Measurements from ENCODE around the gene ELAVL1. TPM values are rescaled to one million over a fixed set of nuclear protein-coding genes. Genes with fewer than 3 reads are reported as not detected.

ELAVL1 gene
- total RNA-seq, 1 experiment from 2014 or later, result 58.1 TPM

GRCh38 chr19:7983286-7983950, 22.0 kb downstream of the ELAVL1 start:
- intact Hi-C loops (cut with micrococcal nuclease), result no loop called here
- TF ChIP-seq, protein P1, sequence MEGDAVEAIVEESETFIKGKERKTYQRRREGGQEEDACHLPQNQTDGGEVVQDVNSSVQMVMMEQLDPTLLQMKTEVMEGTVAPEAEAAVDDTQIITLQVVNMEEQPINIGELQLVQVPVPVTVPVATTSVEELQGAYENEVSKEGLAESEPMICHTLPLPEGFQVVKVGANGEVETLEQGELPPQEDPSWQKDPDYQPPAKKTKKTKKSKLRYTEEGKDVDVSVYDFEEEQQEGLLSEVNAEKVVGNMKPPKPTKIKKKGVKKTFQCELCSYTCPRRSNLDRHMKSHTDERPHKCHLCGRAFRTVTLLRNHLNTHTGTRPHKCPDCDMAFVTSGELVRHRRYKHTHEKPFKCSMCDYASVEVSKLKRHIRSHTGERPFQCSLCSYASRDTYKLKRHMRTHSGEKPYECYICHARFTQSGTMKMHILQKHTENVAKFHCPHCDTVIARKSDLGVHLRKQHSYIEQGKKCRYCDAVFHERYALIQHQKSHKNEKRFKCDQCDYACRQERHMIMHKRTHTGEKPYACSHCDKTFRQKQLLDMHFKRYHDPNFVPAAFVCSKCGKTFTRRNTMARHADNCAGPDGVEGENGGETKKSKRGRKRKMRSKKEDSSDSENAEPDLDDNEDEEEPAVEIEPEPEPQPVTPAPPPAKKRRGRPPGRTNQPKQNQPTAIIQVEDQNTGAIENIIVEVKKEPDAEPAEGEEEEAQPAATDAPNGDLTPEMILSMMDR (IDR thresholded peaks at IDR 0.05; ENCODE audit: unreplicated experiment), result no peak
- BruUV-seq (replicated peaks), result no TSS peak
- Mint-ChIP-seq H3K27me3 (ENCODE audit: insufficient read depth, unreplicated experiment) (no peaks in the 10 kb centered on the region), H3K4me1 (ENCODE audit: insufficient read depth, unreplicated experiment) (peaks cover 34% of the 10 kb centered on the region), H3K4me3 (ENCODE audit: unreplicated experiment) (no peak overlapping the region), H3K27ac (ENCODE audit: low read depth, unreplicated experiment) (peak overlapping the region; percentile 87), H3K36me3 (ENCODE audit: insufficient read depth, unreplicated experiment) (peaks cover 52% of the 10 kb centered on the region), H3K9me3 (ENCODE audit: unreplicated experiment) (no peaks in the 10 kb centered on the region)
- DNase-seq (ENCODE audit: unreplicated experiment), result no peak
- CTCF ChIA-PET, result no interaction called here
- POLR2A ChIA-PET, result no interaction called here

DNA sequence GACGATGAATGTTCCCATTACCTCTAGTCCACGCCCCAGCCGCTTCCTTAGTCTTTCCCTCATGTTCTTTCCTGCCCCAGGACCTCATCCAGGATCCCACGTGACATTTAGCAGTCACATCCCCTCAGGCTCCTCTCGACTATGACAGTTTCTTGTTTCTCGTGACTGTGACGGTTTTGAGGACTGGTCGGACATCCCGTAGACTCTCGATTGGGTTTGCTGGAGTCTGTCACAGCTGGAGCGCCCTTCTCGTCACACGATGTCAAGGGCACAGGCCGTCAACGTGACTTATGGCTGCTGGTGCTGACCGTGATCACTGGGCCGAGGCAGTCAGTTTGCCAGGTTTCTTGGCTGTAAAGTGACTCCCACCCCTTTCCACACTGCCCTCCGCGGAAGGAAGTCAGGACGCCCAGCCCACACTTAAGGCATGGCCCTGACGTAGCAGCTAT, 22.8 kb downstream of the ELAVL1 start:
- TF ChIP-seq, protein P1 (IDR thresholded peaks at IDR 0.05; ENCODE audit: unreplicated experiment), result no peak
- no peaks in the 10 kb centered on the region for H3K27me3 Mint-ChIP-seq (ENCODE audit: insufficient read depth, unreplicated experiment)
- H3K4me3 Mint-ChIP-seq (ENCODE audit: unreplicated experiment), result no peak overlapping the region
- no peak for DNase-seq (ENCODE audit: unreplicated experiment)
- ChIA-PET CTCF (interaction anchor here (0.6 kb wide), 1 partner anchor 38 kb away, joined by 4 read pairs; no protein-coding TSS in a partner anchor), POLR2A (interaction anchor here (0.6 kb wide), 1 partner anchor 39 kb away, joined by 3 read pairs; the partner anchor contains the start of gene TIMM44)
- no TSS peak for BruUV-seq (replicated peaks)
- intact Hi-C loops (cut with micrococcal nuclease), result no loop called here
- H3K9me3 Mint-ChIP-seq (ENCODE audit: unreplicated experiment), result no peaks in the 10 kb centered on the region
- peaks cover 51% of the 10 kb centered on the region for H3K36me3 Mint-ChIP-seq (ENCODE audit: insufficient read depth, unreplicated experiment)
- H3K27ac Mint-ChIP-seq (ENCODE audit: low read depth, unreplicated experiment), result no peak overlapping the region
- H3K4me1 Mint-ChIP-seq (ENCODE audit: insufficient read depth, unreplicated experiment), result peaks cover 26% of the 10 kb centered on the region

GRCh38 chr19:7982103-7982502, 23.3 kb downstream of the ELAVL1 start:
- Mint-ChIP-seq H3K4me3 (ENCODE audit: unreplicated experiment) (no peak overlapping the region), H3K36me3 (ENCODE audit: insufficient read depth, unreplicated experiment) (peaks cover 54% of the 10 kb centered on the region), H3K27ac (ENCODE audit: low read depth, unreplicated experiment) (no peak overlapping the region), H3K4me1 (ENCODE audit: insufficient read depth, unreplicated experiment) (peaks cover 21% of the 10 kb centered on the region), H3K27me3 (ENCODE audit: insufficient read depth, unreplicated experiment) (no peaks in the 10 kb centered on the region), H3K9me3 (ENCODE audit: unreplicated experiment) (no peaks in the 10 kb centered on the region)
- TF ChIP-seq, protein P1 (IDR thresholded peaks at IDR 0.05; ENCODE audit: unreplicated experiment), result no peak
- intact Hi-C loops (cut with micrococcal nuclease), result no loop called here
- ChIA-PET POLR2A (no interaction called here), CTCF (interaction anchor here (0.6 to 2.0 kb wide), 3 partner anchors 20 to 39 kb away, joined by 4 to 11 read pairs (median 4); partner anchors contain the start of gene TIMM44)
- DNase-seq (ENCODE audit: unreplicated experiment), result no peak
- BruUV-seq (replicated peaks), result no TSS peak

DNA sequence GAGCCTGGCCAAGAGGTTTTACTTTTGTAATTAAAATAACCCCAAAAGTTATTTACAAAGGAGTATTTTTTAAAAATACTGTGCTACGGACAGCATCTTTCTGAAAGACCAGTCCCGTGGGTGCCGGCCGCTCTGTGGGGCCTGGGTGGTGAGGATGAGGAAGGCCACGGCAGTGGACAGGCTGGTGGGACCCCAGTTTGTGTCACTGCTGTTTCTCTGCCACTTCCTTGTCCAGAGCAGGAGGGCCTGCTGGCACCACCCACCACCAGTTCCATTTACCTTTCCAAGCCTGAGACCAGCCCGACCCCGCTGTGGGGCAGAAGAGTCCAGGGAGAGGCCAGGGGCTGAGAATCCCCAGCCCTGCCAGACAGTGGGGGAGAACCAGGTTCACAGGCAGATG, 23.8 kb downstream of the ELAVL1 start:
- no TSS peak for BruUV-seq (replicated peaks)
- no peak overlapping the region for H3K27ac Mint-ChIP-seq (ENCODE audit: low read depth, unreplicated experiment)
- ChIA-PET POLR2A (interaction anchor here (0.7 kb wide), 1 partner anchor 20 kb away, joined by 4 read pairs; no protein-coding TSS in a partner anchor), CTCF (interaction anchor here (0.6 to 2.0 kb wide), 2 partner anchors 21 to 38 kb away, joined by 4 to 11 read pairs; partner anchors contain the start of gene TIMM44)
- H3K36me3 Mint-ChIP-seq (ENCODE audit: insufficient read depth, unreplicated experiment), result peaks cover 50% of the 10 kb centered on the region
- DNase-seq (ENCODE audit: unreplicated experiment), result no peak
- H3K27me3 Mint-ChIP-seq (ENCODE audit: insufficient read depth, unreplicated experiment), result no peaks in the 10 kb centered on the region
- H3K4me3 Mint-ChIP-seq (ENCODE audit: unreplicated experiment), result no peak overlapping the region
- no peaks in the 10 kb centered on the region for H3K9me3 Mint-ChIP-seq (ENCODE audit: unreplicated experiment)
- intact Hi-C loops (cut with micrococcal nuclease), result no loop called here
- peaks cover 16% of the 10 kb centered on the region for H3K4me1 Mint-ChIP-seq (ENCODE audit: insufficient read depth, unreplicated experiment)
- TF ChIP-seq, protein P1 (IDR thresholded peaks at IDR 0.05; ENCODE audit: unreplicated experiment), result no peak

Measured in MCF 10A (cell line).